K562 (cell line): ENCODE measurements around the gene TGM1. TPM values are rescaled to one million over a fixed set of nuclear protein-coding genes. Genes with fewer than 3 reads are reported as not detected.
A peak's percentile ranks its signal among the peaks of the same experiment; 100 is the strongest.

Source experiments
- ARID1B ChIP-seq: fragments of 450-650 bp; IDR thresholded peaks from 2 replicates; pipeline ENCODE4 v1.6.1; 2016; ENCODE audit warnings: antibody characterized with exemption, mild to moderate bottlenecking, inconsistent platforms
- ETS2 ChIP-seq: IDR thresholded peaks from 2 replicates; pipeline ENCODE4 v1.6.1; 2016; ENCODE audit warnings: borderline replicate concordance, missing genetic modification characterization, mild to moderate bottlenecking, moderate library complexity, missing compliant biosample characterization; ENCODE audit not compliant: poor library complexity, severe bottlenecking
- GABPB2 ChIP-seq: fragments of 250-450 bp; sonication (Bioruptor Pico); conservative IDR thresholded peaks from 2 replicates; pipeline ENCODE4 v1.5.1; 2021; ENCODE audit warnings: mild to moderate bottlenecking
- HMGN3 ChIP-seq: IDR thresholded peaks from 2 replicates; pipeline ENCODE4 v1.6.1; 2011; ENCODE audit warnings: borderline replicate concordance, low read depth, mild to moderate bottlenecking, mixed read lengths, low read length; ENCODE audit not compliant: insufficient read length; ENCODE audit errors: extremely low read depth
- LARP7 ChIP-seq: fragments of 450-650 bp; IDR thresholded peaks from 2 replicates; pipeline ENCODE4 v1.6.1; 2016
- MBD2 ChIP-seq: sonication (generic); IDR thresholded peaks from 2 replicates; pipeline ENCODE4 v1.6.1; 2016; ENCODE audit warnings: low read depth, borderline replicate concordance
- PRDM10 ChIP-seq: fragments of 450-650 bp; IDR thresholded peaks from 2 replicates; pipeline ENCODE4 v1.6.1; 2018; ENCODE audit not compliant: partially characterized antibody
- PTBP1 ChIP-seq: fragments of 200-400 bp; formaldehyde crosslinking; IDR thresholded peaks from 2 replicates; pipeline ENCODE4 v1.6.1; 2017; ENCODE audit warnings: low read depth, low read length
- RBM39 ChIP-seq: fragments of 200-400 bp; formaldehyde crosslinking; optimal IDR thresholded peaks from 2 replicates; pipeline ENCODE3; 2018; ENCODE audit warnings: low read depth, low read length
- STAT6 ChIP-seq: sonication (generic); formaldehyde crosslinking; IDR thresholded peaks from 2 replicates; pipeline ENCODE4 v1.8.1; 2023; ENCODE audit warnings: mild to moderate bottlenecking, missing genetic modification reagents
- TFAP4 ChIP-seq: sonication (generic); formaldehyde crosslinking; IDR thresholded peaks from 2 replicates; pipeline ENCODE4 v1.8.0; 2022; ENCODE audit warnings: missing genetic modification reagents, mild to moderate bottlenecking, moderate library complexity, borderline replicate concordance
- ZBTB2 ChIP-seq: fragments of 450-650 bp; IDR thresholded peaks from 2 replicates; pipeline ENCODE4 v1.6.1; 2016; ENCODE audit warnings: antibody characterized with exemption
- ZNF324 ChIP-seq: fragments of 250-450 bp; sonication (Bioruptor Pico); IDR thresholded peaks from 2 replicates; pipeline ENCODE4 v1.4.0; 2020; ENCODE audit warnings: mild to moderate bottlenecking
- ZNF398 ChIP-seq: fragments of 250-450 bp; sonication (Bioruptor Pico); IDR thresholded peaks from 2 replicates; pipeline ENCODE4 v1.8.0; 2021; ENCODE audit warnings: moderate library complexity, mild to moderate bottlenecking, inconsistent platforms
- ZNF584 ChIP-seq: fragments of 200-800 bp; sonication (Bioruptor generic); IDR thresholded peaks from 2 replicates; pipeline ENCODE4 v1.6.1; 2016; ENCODE audit warnings: low read depth, mild to moderate bottlenecking, missing genetic modification characterization, missing compliant biosample characterization
- ZNF785 ChIP-seq: fragments of 250-450 bp; sonication (Bioruptor Pico); IDR thresholded peaks from 2 replicates; pipeline ENCODE4 v1.4.0; 2020; ENCODE audit warnings: mild to moderate bottlenecking
- polyA plus RNA-seq, 8 experiments: library from polyadenylated mRNA; depleted of rRNA in 4 of 8; stranded (reverse) in 5 of 8; unstranded in 3 of 8; fragments of >200 nt; fragmentation: Nextera tagmentation in 2 of 8; fragmentation: Illumina TruSeq in 1 of 8; extraction: Ambion mirVana in 2 of 8; extraction: Trizol in 1 of 8; gene quantifications; 2 replicates each; pipeline versions ENCODE4 v1.2.1 to v1.2.3, GENCODE V29; 2011 to 2014; ENCODE audit warnings: inconsistent platforms in 1 of 8, missing spikeins in 1 of 8
- total RNA-seq, 7 experiments: library from RNA; depleted of rRNA in 6 of 7; stranded (reverse); fragments of >200 nt in 6 of 7; fragmentation: Illumina TruSeq in 2 of 7; extraction: Trizol in 2 of 7; gene quantifications; 2 replicates each; pipeline versions ENCODE4 v1.2.1 to v1.2.3, GENCODE V29; 2011 to 2021; ENCODE audit warnings: low replicate concordance in 1 of 7

TGM1 gene
- total and polyA plus RNA-seq, 9 of the 15 experiments (the other 6 are each of a cell fraction or from before 2014, with no cell fraction given), result 0.13 to 4.4 (median 0.88) TPM

GRCh38 chr14:24232645-24233537 is 30.1 kb downstream of the TGM1 start, which contains the start of gene GMPR2 (continued):
- TF ChIP-seq RBM39 (no peak), PRDM10 (no peak), TFAP4 (no peak), MBD2 (no peak), ZNF584 (CRISPR knock-in tag) (0 out of 2 replicates have a peak, but pooled peaks have one; percentile 41), HMGN3 (no peak), ETS2 (tag) (no peak), GABPB2 (CRISPR knock-in tag) (no peak), STAT6 (CRISPR knock-in tag) (no peak), ZBTB2 (no peak), ZNF398 (no peak), ZNF785 (CRISPR knock-in tag) (no peak), ZNF324 (CRISPR knock-in tag) (no peak), LARP7 (no peak), ARID1B (no peak), PTBP1 (no peak)
